Brain microvascular endothelial cell (primary cell): Measurements from ENCODE around the gene PPT2.

ENCODE experiments used
- DNase-seq: peaks from one replicate; pipeline ENCODE4 v3.0.0-alpha.2; 2020
- H3K27ac ChIP-seq: fragments of 250-450 bp; sonication (Bioruptor Pico); 2 replicates; pipeline ENCODE4 v1.5.1; 2020; ENCODE audit warnings: mild to moderate bottlenecking, moderate library complexity
- H3K27me3 ChIP-seq: fragments of 250-450 bp; sonication (Bioruptor Pico); replicated peaks from 2 replicates; pipeline ENCODE4 v1.5.1; 2020; ENCODE audit warnings: mild to moderate bottlenecking
- H3K36me3 ChIP-seq: fragments of 250-450 bp; sonication (Bioruptor Pico); replicated peaks from 2 replicates; pipeline ENCODE4 v1.5.1; 2020; ENCODE audit warnings: mild to moderate bottlenecking
- H3K4me3 ChIP-seq: 2 replicates; pipeline ENCODE4 v1.5.1; 2011; ENCODE audit warnings: low read depth, mild to moderate bottlenecking, control low read depth, low read length, moderate library complexity
- CTCF ChIP-seq: IDR thresholded peaks from 2 replicates; pipeline ENCODE4 v1.5.1; 2011; ENCODE audit warnings: low read depth, mild to moderate bottlenecking, moderate library complexity, low read length, control low read depth, inconsistent platforms; ENCODE audit errors: missing control alignments
- in situ Hi-C: cut with HindIII; loops from 2 replicates; pipeline ENCODE4 v1.10.0; 2017; ENCODE audit warnings: low sequenced_read_pairs, low pct_ligation_motif_present

Gene PPT2

GRCh38 chr6:32127717-32128592 is 26.0 kb upstream of the PPT2 start, which contains the start of gene ATF6B:
Gene ATF6B, minus strand, starts transcription at chr6:32128246. Its CDS starts 39 bp downstream, at chr6:32128207.
- H3K36me3 ChIP-seq = peaks cover 3% of the 10 kb centered on the region
- DNase-seq = peak; percentile 100
- H3K27me3 ChIP-seq = no peaks in the 10 kb centered on the region
- peak within 1 kb of the TSS; percentile 100 for H3K4me3 ChIP-seq
- peak within 1 kb of the TSS; percentile 90 for H3K27ac ChIP-seq
- in situ Hi-C loops = loop anchor here (10.0 kb wide), 1 partner anchor 57 kb away; the partner anchor contains the start of gene AGER
- no peak for TF ChIP-seq CTCF

- Histone ChIP-seq H3K4me3 (peak overlapping the region; percentile 3), H3K27ac (no peak overlapping the region), H3K27me3 (no peaks in the 10 kb centered on the region), H3K36me3 (peaks cover 3% of the 10 kb centered on the region)
- in situ Hi-C loops = loop anchor here (10.0 kb wide), 1 partner anchor 56 kb away; the partner anchor contains the start of gene AGER
- no peak for TF ChIP-seq CTCF
- no peak for DNase-seq
Observed at GRCh38 chr6:32128751-32129296, 25.1 kb upstream of the PPT2 start.

- TF ChIP-seq CTCF = no peak
- in situ Hi-C loops = loop anchor here (10.0 kb wide), 1 partner anchor 55 kb away; the partner anchor contains the start of gene AGER
- DNase-seq = no peak
Observed at GRCh38 chr6:32129297-32130088, 24.4 kb upstream of the PPT2 start.

GRCh38 chr6:32131439-32131948 is 22.4 kb upstream of the PPT2 start:
- in situ Hi-C loops = no loop called here
- Histone ChIP-seq H3K4me3 (no peak overlapping the region), H3K27me3 (no peaks in the 10 kb centered on the region), H3K36me3 (no peaks in the 10 kb centered on the region), H3K27ac (no peak overlapping the region)
- no peak for DNase-seq
- no peak for TF ChIP-seq CTCF

More at GRCh38 chr6:32129297-32130088, 24.4 kb upstream of the PPT2 start:
- H3K36me3 ChIP-seq = no peaks in the 10 kb centered on the region
- no peaks in the 10 kb centered on the region for H3K27me3 ChIP-seq
- H3K4me3 ChIP-seq = peak overlapping the region; percentile 77
- H3K27ac ChIP-seq = peak overlapping the region; percentile 64

GRCh38 chr6:32132110-32132509 is 21.8 kb upstream of the PPT2 start:
- H3K27ac ChIP-seq = no peak overlapping the region
- no peaks in the 10 kb centered on the region for H3K27me3 ChIP-seq
- no peak for DNase-seq
- no peak for TF ChIP-seq CTCF
- H3K4me3 ChIP-seq = no peak overlapping the region
- H3K36me3 ChIP-seq = no peaks in the 10 kb centered on the region
- in situ Hi-C loops = no loop called here
